Measurements from ENCODE around the gene CAMK2G.
"Not testable (repeated sequence)": the region's sequence is repeated elsewhere in the genome, so short reads cannot be mapped to it uniquely, and the experiment has no call there.

The CAMK2G gene

DNA sequence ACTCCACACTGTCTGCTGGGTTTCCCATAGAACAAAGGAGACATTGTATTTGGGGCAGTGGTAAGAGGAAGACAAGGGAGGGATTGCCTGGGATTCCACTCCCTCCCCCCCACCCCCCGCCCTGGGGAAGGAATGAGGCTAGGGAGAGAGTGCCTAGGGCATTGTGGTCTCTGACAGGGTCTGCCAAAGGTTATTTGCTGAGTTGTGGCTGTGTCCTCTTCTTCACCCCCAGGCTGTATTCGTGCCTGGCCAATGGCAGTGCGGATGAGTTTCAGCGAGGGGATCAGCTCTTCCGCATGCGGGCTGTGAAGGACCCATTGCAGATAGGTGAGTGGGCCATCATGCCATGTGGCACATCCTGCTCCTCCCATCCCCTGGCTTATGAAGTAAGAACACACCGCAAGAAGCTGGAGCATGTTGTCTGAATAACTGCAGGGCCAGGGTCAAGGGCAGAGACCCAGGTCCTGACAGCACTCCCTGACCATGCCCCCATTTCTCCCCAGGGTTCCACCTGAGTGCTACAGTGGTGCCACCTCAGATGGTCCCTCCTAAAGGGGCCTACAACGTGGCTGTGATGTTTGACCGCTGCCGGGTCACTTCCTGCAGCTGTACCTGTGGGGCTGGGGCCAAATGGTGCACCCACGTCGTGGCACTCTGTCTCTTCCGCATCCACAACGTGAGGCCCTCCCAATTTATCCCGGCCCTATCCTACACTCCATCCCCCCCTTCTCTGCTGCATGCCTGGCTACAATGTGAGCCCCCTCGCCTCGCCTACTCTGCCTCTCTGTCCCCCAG is 85.3 kb downstream of the CAMK2G start:
- no peak for DNase-seq

GRCh38 chr10:73787031-73787800 is 87.1 kb downstream of the CAMK2G start:
- not testable (repeated sequence) for DNase-seq

DNA sequence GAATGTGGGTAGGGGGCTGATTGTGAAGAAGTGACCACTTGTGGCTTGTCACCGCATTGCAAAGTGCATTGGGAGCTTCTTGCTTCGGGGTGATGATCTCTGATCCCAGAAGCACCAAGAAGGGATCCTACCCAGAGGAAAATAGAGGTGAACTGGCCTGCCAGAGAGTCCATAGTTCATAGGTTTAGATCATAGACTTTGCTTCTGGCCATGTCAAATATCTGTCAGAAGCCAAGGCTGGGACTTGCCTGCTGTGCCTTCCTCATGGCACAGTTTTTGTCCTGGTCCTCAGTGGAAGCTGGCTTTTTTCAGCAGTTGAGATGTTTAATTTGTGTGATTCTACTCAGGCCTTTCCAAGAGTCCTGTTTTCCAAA is 87.9 kb downstream of the CAMK2G start:
- no peak for DNase-seq

GRCh38 chr10:73785721-73786511 is 88.4 kb downstream of the CAMK2G start:
- DNase-seq: peak in 2 of 4 experiments; percentile 28 to 32

DNA sequence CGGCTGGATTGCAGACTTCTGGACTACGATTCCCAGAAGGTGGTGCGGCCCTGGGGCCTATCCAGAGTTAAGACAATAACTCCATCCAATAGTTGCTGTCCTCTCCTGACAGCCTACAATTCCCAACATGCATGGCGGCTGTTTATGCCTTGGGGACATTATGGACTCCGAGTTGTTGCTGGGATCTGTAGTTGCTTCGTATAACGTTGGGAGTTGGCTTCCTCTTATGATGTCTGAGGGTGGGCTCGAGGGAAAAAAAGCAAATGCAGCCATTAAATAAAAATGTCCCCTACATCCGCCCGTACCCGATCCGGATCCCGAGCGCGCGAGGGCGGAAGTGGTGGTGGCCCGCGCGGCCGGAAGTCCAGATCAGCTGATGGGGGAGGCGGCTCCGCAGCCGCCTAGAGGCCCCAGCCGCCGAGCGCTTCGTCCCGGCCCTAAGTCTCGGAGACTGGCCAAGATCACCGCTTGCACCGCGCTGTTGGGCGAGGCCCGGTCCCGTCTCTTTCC is 89.1 kb downstream of the CAMK2G start, which contains the start of gene ZSWIM8:
Gene ZSWIM8 (plus strand): TSS at position 396 of the 510 bp plus-strand sequence. CDS start 273 bp downstream, outside the sequence.
- peak; percentile 71 to 82 (median 76) for DNase-seq

DNA sequence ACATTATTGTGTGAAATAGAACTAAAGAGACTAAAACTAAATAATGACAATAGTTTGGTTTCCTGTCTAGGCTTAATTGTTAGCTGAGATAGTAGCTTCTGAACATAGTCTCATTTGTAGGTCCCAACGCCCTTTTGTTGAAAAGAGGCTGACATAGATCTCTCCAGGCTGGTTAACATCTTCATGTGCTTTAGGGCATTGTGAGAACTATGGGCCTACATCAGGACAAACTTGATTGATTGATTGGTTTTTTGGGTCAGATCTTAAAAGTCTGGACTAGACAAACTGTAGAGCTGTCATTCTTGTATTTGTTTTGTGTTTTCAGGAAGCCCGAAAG is 91.6 kb downstream of the CAMK2G start:
- DNase-seq: no peak

DNA sequence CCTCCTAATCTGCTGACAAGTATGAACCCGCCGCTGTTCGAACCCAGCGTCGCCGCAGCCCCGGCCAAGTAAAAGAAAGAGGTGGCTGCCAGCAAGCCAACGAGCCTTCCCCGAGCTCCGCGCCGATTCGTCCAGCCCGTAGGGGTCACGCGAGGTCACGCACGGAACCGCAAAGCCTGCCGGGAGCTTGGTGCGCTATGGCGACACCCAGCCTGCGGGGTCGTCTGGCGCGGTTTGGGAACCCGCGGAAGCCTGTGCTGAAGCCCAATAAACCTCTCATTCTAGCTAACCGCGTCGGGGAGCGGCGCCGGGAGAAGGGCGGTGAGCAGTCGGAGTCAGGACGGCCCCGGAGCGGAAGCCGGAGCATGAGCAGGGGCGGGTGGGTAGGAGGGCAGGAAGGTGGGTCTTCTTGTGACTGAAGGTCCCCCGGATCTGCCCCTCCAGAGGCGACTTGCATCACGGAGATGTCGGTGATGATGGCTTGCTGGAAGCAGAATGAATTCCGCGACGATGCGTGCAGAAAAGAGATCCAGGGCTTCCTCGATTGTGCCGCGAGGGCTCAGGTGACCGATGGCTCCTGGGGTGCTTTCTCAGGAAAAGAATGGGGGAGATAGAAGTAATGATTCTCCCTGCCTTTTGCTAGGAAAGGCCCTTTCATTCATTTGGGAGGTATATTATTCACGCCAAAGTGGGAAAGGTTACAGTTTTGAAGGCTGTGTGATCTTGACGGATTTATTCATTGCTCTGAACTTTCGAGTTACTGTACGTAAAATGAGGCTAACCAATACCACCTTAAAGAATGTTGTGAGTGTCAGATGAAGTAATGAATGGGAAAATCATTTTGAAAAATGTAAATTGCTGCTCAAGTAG is 92.2 kb downstream of the CAMK2G start, which contains the start of gene CHCHD1:
Gene CHCHD1 (plus strand): TSS at position 170 of the 870 bp plus-strand sequence. CDS start 28 bp downstream, at position 198.
- peak; percentile 82 to 86 (median 83) for DNase-seq

- no peak for DNase-seq
Measured at GRCh38 chr10:73781548-73781878, 92.8 kb downstream of the CAMK2G start.

DNA sequence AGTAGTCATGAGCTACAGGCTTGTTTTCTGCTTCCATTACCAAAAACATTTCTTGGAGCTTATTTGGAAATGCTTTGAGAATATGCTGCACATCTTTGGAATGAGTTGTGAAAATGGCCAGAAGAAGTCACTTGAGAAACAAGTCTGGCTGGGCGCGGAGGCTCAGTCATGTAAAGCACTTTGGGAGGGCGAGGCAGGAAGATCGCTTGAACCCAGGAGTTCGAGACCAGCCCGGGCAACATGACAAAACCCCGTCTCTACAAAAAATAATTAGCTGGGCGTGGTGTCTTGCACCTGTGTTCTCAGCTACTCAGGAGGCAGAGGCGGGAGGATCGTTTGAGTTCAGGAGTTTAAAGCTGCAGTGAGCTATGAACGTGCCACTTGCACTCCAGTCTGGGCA is 93.4 kb downstream of the CAMK2G start:
- DNase-seq: no peak

DNA sequence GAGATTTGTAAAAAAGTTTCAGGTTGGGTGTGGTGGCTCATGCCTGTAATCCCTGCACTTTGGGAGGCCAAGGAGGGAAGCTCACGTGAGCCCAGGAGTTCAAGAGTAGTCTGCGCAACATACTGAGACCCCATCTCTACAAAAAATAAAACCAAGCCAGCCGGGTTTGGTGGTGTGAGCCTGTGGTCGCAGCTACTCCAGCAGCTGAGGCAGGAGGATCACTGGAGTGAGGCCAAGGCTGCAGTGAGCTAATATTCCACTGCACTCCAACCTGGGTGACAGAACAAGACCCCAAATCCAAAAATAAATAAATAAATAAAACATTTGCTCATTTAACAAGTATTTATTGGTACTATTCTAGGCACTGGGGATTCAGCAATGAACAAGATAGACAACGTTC is 94.1 kb downstream of the CAMK2G start:
- DNase-seq: no peak

GRCh38 chr10:73779539-73780197 is 94.7 kb downstream of the CAMK2G start:
- DNase-seq: no peak

DNA sequence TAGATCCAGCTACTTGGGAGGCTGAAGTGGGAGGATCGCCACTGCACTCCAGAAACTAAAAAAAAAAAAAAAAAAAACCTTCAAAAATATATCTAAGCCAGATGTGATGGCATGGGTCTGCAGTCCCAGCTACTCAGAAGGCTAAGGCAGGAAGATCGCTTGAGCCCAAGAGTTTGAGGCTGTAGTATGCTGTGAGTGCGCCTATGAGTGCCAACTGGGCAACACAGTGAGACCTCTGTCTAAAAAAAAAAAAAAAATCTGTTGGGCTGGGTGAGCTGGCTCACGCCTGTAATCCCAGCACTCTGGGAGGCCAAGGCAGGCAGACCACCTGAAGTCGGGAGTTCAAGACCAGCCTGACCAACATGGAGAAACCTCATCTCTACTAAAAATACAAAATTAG is 95.3 kb downstream of the CAMK2G start:
- DNase-seq: no peak

- DNase-seq: no peak
Measured at GRCh38 chr10:73774637-73775036, 99.7 kb downstream of the CAMK2G start.

DNA sequence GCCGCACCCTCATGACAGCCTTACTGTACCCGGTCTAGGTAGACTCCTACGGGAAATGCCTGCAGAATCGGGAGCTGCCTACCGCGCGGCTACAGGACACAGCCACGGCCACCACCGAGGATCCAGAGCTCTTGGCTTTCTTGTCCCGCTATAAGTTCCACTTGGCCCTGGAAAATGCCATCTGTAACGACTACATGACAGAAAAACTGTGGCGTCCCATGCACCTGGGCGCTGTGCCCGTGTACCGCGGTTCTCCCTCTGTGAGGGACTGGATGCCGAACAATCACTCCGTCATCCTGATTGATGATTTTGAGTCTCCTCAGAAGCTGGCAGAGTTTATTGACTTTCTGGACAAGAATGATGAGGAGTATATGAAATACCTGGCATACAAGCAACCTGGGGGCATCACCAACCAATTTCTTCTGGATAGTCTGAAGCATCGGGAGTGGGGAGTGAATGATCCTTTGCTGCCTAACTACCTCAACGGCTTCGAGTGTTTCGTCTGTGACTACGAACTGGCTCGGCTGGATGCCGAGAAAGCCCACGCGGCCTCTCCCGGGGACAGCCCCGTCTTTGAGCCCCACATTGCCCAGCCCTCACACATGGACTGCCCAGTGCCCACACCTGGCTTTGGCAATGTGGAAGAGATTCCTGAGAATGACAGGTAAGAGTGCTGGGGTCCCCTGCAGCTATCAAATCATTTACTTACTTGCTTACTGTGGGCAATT is 101.0 kb downstream of the CAMK2G start:
- no peak for DNase-seq

DNA sequence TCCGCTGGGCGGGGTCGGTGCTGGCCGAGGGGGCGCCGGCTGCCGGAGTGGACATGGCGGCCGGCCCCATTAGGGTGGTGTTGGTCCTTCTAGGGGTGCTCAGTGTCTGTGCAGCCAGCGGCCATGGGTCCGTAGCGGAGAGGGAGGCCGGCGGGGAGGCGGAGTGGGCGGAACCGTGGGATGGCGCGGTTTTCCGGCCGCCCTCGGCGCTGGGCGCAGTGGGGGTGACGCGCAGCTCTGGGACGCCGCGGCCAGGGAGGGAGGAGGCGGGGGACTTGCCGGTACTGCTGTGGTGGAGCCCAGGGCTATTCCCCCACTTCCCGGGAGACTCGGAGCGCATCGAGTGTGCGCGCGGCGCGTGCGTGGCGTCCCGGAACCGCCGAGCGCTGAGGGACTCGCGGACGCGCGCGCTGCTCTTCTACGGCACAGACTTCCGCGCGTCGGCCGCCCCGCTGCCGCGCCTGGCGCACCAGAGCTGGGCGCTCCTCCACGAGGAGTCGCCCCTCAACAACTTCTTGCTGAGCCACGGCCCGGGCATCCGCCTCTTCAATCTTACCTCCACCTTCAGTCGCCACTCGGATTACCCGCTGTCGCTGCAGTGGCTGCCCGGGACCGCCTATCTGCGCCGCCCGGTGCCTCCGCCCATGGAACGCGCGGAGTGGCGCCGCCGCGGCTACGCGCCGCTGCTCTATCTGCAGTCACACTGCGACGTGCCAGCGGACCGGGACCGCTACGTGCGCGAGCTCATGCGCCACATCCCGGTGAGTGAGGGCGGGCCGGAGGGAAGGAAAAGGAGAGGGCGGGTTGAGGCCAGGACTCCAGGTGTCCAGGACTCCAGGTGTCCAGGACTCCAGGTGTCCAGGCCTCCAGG is 101.8 kb downstream of the CAMK2G start:
- peak; percentile 66 to 78 (median 72) for DNase-seq

- peak in 2 of 4 experiments; percentile 71 to 74 for DNase-seq
Measured at GRCh38 chr10:73771722-73772280, 102.6 kb downstream of the CAMK2G start.

DNA sequence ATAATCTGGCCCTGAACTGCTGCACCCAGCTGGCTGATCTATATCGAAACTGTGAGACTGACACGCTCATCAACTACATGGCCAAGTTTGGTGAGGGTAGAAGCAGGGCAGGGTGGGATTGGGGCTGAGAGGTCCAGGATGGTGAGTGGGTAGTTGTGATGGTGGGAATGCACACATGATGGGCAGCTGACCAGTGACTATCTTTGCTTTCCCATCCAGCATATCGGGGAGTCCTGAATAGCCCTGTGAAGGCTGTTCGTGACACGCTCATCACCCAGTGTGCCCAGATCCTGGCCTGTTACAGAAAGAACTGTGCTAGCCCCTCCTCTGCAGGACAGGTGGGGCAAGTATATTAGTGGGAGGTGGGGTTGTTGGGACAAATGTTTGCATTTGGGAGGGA is 105.0 kb downstream of the CAMK2G start:
- DNase-seq: no peak

DNA sequence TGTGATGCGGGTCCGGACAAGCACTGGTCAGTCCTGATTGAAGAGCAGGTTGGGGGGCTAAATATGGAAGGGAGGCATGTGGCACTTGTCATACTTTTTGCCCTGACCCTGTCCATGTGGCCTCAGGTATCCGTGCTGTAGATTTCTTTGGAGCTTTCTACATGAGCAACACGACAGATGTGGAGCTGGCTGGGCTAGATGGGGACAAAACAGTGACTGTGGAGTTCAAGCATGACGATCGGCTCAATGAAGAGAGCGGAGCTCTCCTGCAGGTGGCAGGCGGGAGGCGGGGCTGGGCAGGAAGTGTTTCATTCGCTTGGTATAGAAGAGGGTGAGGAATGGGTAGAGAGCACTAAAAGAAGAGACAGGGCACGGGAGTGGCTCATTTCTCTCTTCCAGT is 105.5 kb downstream of the CAMK2G start:
- peak in 2 of 4 experiments; percentile 47 to 52 for DNase-seq

- no peak for DNase-seq
Measured at GRCh38 chr10:73765066-73765465, 109.3 kb downstream of the CAMK2G start.
